ENCODE measurements around the gene C10orf67. TPM values are rescaled to one million over a fixed set of nuclear protein-coding genes. Genes with fewer than 3 reads are reported as not detected.
A peak's percentile ranks its signal among the peaks of the same experiment; 100 is the strongest.
"Not testable (repeated sequence)": the region's sequence is repeated elsewhere in the genome, so short reads cannot be mapped to it uniquely, and the experiment has no call there.

The C10orf67 gene
- total RNA-seq, 2 experiments from 2014 or later: 0.07 to 0.31 TPM

DNA sequence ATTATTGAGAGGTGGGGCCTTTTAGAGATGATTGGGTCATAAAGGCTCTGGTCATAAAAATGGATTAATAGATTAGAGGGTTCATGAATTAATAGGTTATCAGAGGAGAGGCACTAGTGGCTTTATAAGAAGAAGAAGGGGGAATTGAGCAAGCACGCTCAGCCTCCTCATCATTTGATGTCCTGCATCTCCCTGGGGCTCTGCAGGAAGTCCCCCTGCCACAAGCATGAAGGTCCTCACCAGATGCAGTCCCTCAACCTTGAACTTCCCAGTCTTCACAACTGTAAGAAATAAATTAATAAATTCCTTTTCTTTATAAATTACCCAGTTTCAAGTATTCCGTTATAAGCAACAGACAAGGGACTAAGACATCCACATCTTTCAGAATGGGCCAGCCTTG is 17.1 kb upstream of the C10orf67 start:
- DNase-seq: no peak
- peaks cover 50% of the 10 kb centered on the region for H3K4me1 Mint-ChIP-seq (ENCODE audit: low read depth)
- no peak overlapping the region for H3K4me3 Mint-ChIP-seq
- intact Hi-C loops (cut with micrococcal nuclease): loop anchor here (10.0 kb wide), 1 partner anchor 1103 kb away; no protein-coding TSS in a partner anchor
- no peaks in the 10 kb centered on the region for H3K9me3 Mint-ChIP-seq
- POLR2A ChIA-PET: no interaction called here
- peaks cover 3% of the 10 kb centered on the region for H3K27me3 Mint-ChIP-seq
- CTCF ChIA-PET: interaction anchor here (0.8 to 0.9 kb wide), 2 partner anchors 22 to 47 kb away, joined by 3 read pairs; no protein-coding TSS in a partner anchor
- H3K27ac Mint-ChIP-seq: no peak overlapping the region
- no peaks in the 10 kb centered on the region for H3K36me3 Mint-ChIP-seq

DNA sequence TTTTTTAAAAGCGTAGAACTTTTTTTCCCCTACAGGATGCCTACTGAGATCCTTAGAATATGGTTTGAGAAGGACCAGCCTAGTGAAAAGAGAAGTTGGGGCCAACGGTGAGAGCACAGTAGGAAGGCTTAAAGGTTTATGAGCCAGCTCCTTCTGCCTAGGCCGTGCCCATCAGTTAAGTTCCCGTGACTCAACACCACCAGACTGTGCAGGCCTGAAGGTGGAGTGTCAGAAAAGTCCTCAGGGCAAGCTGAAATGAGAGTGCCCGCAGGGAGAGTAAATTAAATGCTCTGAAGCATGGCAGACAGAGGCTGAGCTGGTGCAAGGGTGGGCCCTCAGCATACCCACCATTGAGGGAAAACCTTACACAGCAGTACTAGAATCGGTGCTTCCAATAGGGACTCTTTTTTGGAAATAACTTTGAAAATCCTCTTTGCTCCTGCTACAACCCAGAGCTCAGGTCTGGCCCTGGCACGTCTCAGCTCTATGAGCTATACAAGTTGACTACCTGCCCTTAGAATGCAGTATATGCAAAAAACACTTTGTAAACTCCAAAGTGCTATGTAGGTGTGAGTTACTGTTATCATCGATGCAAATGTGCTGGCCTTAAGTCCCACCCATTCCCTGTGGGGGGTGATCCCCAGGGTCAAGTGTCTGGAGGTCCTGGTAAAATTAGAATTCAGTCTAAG is 15.2 kb upstream of the C10orf67 start:
- ChIA-PET POLR2A (no interaction called here), CTCF (no interaction called here)
- Mint-ChIP-seq H3K36me3 (no peaks in the 10 kb centered on the region), H3K27ac (no peak overlapping the region), H3K4me1 (ENCODE audit: low read depth) (peaks cover 35% of the 10 kb centered on the region), H3K27me3 (peaks cover 3% of the 10 kb centered on the region), H3K9me3 (no peaks in the 10 kb centered on the region), H3K4me3 (no peak overlapping the region)
- intact Hi-C loops (cut with micrococcal nuclease): loop anchor here (10.0 kb wide), 1 partner anchor 1105 kb away; no protein-coding TSS in a partner anchor
- DNase-seq: no peak

DNA sequence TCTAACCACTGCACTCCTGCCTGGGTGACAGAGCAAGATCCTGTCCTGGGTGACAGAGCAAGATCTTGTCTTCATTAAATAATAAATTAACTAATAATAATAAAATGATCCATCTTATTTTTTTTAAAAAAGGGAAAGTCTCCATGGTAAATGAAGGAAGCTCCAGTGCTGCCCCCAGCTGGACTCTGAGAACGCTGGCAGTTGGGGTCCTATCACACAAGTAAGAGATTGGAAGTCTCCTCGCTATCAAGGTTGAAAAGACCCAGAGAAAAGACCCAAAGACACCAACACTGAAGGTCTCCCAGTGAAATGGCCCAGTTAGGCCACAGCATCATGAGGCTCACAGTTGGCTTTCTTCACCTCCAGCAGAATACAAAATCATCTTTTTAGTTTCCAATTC is 13.8 kb upstream of the C10orf67 start:
- no peaks in the 10 kb centered on the region for H3K9me3 Mint-ChIP-seq
- no peaks in the 10 kb centered on the region for H3K36me3 Mint-ChIP-seq
- no peak overlapping the region for H3K4me3 Mint-ChIP-seq
- H3K27me3 Mint-ChIP-seq: peaks cover 3% of the 10 kb centered on the region
- H3K4me1 Mint-ChIP-seq (ENCODE audit: low read depth): peaks cover 20% of the 10 kb centered on the region
- POLR2A ChIA-PET: no interaction called here
- H3K27ac Mint-ChIP-seq: no peak overlapping the region
- intact Hi-C loops (cut with micrococcal nuclease): no loop called here
- no peak for DNase-seq
- CTCF ChIA-PET: no interaction called here

DNA sequence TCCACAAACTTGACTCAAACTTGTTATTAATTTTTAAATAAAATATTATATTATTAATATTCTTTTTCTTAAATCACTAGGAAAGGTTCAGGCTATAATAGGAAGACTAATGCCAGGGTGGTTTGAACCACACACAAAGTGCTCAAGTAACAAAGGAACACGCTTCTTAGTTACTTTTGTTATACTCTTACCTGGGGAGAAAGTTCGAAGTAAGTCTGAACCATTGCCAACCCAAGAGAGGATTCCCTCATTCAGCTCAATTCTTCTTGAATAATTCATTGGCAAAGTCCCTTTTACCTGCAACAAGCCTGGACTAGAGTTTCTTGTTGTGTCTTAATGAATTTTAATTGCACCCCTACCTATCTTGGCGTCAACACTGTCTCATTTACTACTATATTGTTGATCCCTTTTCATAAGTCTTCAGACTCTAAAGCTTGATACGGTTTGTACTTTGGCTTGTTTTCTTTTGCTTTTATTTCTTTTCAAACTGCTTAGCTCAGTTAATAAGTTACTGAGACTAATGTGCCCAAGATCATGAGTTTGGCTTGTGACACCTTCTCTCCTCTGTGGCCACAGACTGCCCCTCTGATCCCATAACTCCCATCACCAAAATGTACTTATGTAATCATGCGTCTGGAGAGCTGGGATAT is 10.2 kb upstream of the C10orf67 start:
- Mint-ChIP-seq H3K27ac (no peak overlapping the region), H3K27me3 (no peaks in the 10 kb centered on the region), H3K9me3 (no peaks in the 10 kb centered on the region), H3K4me3 (no peak overlapping the region), H3K36me3 (no peaks in the 10 kb centered on the region), H3K4me1 (ENCODE audit: low read depth) (no peaks in the 10 kb centered on the region)
- intact Hi-C loops (cut with micrococcal nuclease): no loop called here
- ChIA-PET POLR2A (no interaction called here), CTCF (no interaction called here)
- no peak for DNase-seq

DNA sequence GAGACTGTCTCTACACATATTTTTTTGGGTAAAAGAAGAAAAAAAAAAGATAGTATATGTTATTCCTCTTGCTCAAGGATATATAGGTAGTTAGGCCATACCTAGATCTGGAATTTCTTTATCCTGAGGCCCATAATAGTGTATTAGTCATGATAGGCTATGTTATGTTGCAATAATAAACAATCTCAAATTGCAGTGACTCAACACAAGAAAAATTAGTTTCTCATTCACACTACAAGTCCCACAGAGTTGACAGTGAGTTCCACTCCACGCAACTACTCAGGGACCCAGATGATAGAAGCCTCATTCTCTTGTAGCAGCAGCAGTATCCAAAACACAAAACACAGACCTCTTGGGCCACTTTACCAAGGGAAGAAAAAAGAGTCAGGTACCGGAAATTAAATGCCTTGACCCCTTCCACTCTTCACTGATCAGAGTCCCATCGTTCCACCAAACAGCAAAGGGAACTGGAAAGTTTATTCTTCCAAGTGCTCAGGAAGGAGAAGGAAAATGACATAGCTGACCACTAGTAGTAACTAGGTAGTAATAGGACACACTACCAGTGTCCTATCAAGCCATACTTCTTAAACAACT is 7.4 kb upstream of the C10orf67 start:
- no peaks in the 10 kb centered on the region for H3K36me3 Mint-ChIP-seq
- H3K27ac Mint-ChIP-seq: no peak overlapping the region
- intact Hi-C loops (cut with micrococcal nuclease): no loop called here
- POLR2A ChIA-PET: interaction anchor here (0.6 kb wide), 1 partner anchor 11 kb away, joined by 3 read pairs; no protein-coding TSS in a partner anchor
- DNase-seq: no peak
- H3K4me3 Mint-ChIP-seq: no peak overlapping the region
- CTCF ChIA-PET: no interaction called here
- no peaks in the 10 kb centered on the region for H3K4me1 Mint-ChIP-seq (ENCODE audit: low read depth)
- no peaks in the 10 kb centered on the region for H3K9me3 Mint-ChIP-seq
- H3K27me3 Mint-ChIP-seq: no peaks in the 10 kb centered on the region

DNA sequence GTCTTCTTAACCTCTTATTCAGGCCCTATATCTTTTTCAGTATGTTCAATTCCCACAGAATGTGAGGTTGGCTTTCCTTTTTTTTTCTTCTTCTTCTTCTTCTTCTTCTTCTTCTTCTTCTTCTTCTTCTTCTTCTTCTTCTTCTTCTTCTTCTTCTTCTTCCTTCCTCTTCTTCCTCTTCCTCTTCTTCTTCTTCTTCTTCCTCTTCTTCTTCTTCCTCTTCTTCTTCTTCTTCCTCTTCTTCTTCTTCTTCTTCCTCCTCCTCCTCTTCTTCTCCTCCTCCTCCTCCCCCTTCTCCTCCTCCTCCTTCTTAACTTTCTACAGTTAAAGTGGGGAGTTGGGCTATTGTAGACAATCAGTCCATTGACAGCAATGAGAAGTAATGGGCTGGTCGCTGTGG is 6.1 kb upstream of the C10orf67 start:
- H3K4me1 Mint-ChIP-seq (ENCODE audit: low read depth); DNase-seq; H3K4me3 Mint-ChIP-seq; CTCF ChIA-PET; H3K27me3 Mint-ChIP-seq; H3K27ac Mint-ChIP-seq; H3K9me3 Mint-ChIP-seq; intact Hi-C loops (cut with micrococcal nuclease); H3K36me3 Mint-ChIP-seq: not testable (repeated sequence)
- POLR2A ChIA-PET: interaction anchor here (0.6 kb wide), 1 partner anchor 47 kb away, joined by 3 read pairs; no protein-coding TSS in a partner anchor

DNA sequence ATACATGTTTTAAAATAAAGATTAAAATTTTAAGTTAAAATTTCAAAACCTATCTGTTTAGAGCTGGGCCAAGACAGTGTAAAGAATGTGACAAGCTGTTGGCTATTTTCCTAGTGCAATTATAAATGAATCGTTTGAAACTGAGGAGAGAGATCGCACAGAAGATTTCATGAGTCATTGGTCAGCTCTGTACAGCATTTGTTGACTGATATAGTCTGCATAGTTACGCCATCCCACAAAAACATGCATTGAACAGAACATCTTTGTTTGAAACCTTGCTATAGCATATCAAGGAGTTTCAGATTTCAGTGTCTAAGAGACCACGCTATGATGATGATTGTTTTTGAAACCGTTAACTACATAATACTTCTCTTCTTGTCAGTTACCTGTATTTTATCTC is 1.3 kb upstream of the C10orf67 start:
- H3K4me1 Mint-ChIP-seq (ENCODE audit: low read depth): peaks cover 23% of the 10 kb centered on the region
- H3K27ac Mint-ChIP-seq: no peak overlapping the region
- H3K27me3 Mint-ChIP-seq: no peaks in the 10 kb centered on the region
- intact Hi-C loops (cut with micrococcal nuclease): no loop called here
- no peaks in the 10 kb centered on the region for H3K36me3 Mint-ChIP-seq
- no peak overlapping the region for H3K4me3 Mint-ChIP-seq
- no peaks in the 10 kb centered on the region for H3K9me3 Mint-ChIP-seq
- POLR2A ChIA-PET: interaction anchor here (1.0 kb wide), 1 partner anchor 13 kb away, joined by 4 read pairs; no protein-coding TSS in a partner anchor
- CTCF ChIA-PET: no interaction called here
- no peak for DNase-seq

DNA sequence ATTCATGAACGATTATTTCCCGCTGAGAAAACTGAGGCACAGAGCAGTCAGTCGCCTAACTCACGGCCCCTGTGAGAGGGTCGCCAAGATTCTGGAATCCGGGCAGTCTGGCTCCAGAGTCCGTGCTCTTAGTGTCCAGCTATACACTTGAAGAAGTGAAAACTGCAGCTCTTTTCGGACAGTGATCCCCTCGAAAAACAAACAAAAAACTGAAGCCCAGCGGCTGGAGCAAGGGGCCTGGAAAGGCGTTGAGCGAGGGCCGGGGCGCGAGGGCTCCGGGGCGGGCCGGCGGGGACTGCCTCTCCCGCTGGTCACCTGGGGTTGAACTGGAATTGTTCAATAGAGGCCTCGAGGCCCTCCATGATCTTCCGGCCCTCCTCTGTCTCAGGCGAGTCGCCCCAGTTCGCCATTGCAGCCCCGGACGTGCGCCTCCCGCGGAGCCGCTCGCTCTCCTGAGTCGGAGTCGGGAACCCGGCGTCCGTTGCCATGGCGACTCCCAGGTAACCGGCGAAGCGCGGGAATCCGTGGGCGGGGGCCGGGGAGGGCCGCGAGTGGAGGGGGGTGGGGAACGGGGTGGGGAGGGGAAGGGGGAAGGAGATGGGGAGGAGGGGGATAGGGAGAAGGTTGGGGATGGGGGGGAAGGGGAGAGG is 881 bp downstream of the C10orf67 start:
- H3K36me3 Mint-ChIP-seq: no peaks in the 10 kb centered on the region
- peak; percentile 75 for DNase-seq
- no peaks in the 10 kb centered on the region for H3K9me3 Mint-ChIP-seq
- ChIA-PET CTCF (no interaction called here), POLR2A (no interaction called here)
- peaks cover 40% of the 10 kb centered on the region for H3K4me1 Mint-ChIP-seq (ENCODE audit: low read depth)
- H3K4me3 Mint-ChIP-seq: peak overlapping the region; percentile 79
- intact Hi-C loops (cut with micrococcal nuclease): no loop called here
- no peak overlapping the region for H3K27ac Mint-ChIP-seq
- no peaks in the 10 kb centered on the region for H3K27me3 Mint-ChIP-seq

DNA sequence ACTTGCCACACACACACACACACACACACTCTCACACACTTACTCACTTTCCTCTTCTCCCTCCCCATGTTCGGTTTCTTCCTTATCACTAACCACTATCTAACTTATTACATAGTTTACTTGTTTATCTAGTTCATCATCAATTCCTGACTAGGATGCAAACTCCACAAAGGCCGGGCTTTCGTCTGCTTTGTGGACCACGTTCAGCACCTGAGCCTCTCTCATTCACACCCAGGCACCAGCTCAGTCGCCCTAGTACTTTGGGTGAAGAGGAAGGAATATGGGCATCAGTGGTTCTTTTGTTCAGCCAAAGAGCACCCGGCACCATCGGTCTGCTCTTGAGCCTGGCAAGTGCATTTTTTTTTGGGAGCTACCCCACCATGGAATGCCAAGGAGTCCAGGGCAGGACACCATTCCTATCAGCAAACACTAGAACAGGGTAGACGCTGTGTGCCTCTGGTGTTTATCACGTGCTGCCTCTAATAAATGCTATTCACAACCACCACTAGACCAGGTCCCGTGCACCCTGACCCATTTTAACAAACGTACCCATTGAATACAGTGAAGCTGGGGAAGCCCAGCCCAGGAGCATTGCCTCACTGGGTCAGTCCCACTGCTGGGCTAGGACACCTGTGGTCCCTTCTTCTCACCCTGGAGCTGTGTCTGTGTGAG is 2.2 kb downstream of the C10orf67 start:
- CTCF ChIA-PET: no interaction called here
- H3K27ac Mint-ChIP-seq: no peak overlapping the region
- H3K27me3 Mint-ChIP-seq: no peaks in the 10 kb centered on the region
- POLR2A ChIA-PET: interaction anchor here (1.9 kb wide), 1 partner anchor 26 kb away, joined by 8 read pairs; no protein-coding TSS in a partner anchor
- H3K4me3 Mint-ChIP-seq: no peak overlapping the region
- intact Hi-C loops (cut with micrococcal nuclease): no loop called here
- peaks cover 51% of the 10 kb centered on the region for H3K4me1 Mint-ChIP-seq (ENCODE audit: low read depth)
- H3K36me3 Mint-ChIP-seq: no peaks in the 10 kb centered on the region
- H3K9me3 Mint-ChIP-seq: no peaks in the 10 kb centered on the region
- DNase-seq: no peak

DNA sequence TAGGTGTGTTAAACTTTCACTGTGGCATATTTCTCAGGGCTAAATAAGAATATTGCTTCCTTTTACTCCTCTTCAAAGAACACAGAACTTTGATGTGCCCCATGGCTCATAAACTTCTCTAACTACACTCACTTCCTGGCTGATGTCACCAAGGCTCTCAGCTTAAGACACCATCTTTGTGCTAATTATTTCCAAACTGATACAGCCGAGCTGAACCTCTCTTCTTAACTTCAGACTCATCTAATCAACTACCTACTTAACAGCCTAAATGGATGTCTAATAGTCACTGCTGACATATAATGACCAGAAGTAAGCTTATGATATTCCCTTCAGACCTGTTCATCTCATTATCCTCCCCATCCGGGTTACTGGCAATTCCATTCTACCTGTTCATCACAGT is 3.6 kb downstream of the C10orf67 start:
- Mint-ChIP-seq H3K4me1 (ENCODE audit: low read depth) (peaks cover 60% of the 10 kb centered on the region), H3K27me3 (no peaks in the 10 kb centered on the region), H3K9me3 (no peaks in the 10 kb centered on the region), H3K27ac (peak overlapping the region; percentile 28), H3K4me3 (no peak overlapping the region), H3K36me3 (no peaks in the 10 kb centered on the region)
- ChIA-PET CTCF (interaction anchor here (1.2 to 1.6 kb wide), 2 partner anchors 9 to 23 kb away, joined by 3 to 4 read pairs; no protein-coding TSS in a partner anchor), POLR2A (interaction anchor here (0.8 to 1.9 kb wide), 2 partner anchors 27 to 106 kb away, joined by 3 to 8 read pairs; no protein-coding TSS in a partner anchor)
- DNase-seq: no peak
- intact Hi-C loops (cut with micrococcal nuclease): loop anchor here (1.0 kb wide), 1 partner anchor 22 kb away; no protein-coding TSS in a partner anchor

DNA sequence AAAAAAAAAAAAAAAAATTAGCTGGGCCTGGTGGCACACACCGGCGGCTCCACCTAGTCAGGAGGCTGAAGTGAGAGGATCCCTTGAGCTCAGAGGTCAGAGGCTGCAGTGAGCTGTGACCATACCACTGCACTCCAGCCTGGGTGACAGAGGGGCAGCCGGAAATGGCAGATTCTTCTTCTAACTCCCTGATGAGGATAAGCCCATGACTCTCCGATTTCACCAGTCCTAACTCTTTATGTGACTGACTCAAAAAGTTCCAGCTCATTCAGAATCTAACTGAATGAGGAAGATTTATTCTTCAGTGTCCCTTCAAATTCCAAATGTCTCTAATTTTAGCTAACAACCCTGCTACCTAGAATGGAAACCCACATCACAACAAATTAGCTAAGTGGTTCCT is 4.2 kb downstream of the C10orf67 start:
- peak overlapping the region; percentile 55 for H3K27ac Mint-ChIP-seq
- POLR2A ChIA-PET: interaction anchor here (1.8 kb wide), 1 partner anchor 101 kb away, joined by 4 read pairs; no protein-coding TSS in a partner anchor
- no peaks in the 10 kb centered on the region for H3K9me3 Mint-ChIP-seq
- CTCF ChIA-PET: interaction anchor here (1.2 to 1.6 kb wide), 3 partner anchors 8 to 24 kb away, joined by 3 to 4 read pairs (median 3); no protein-coding TSS in a partner anchor
- no peak for DNase-seq
- H3K27me3 Mint-ChIP-seq: no peaks in the 10 kb centered on the region
- peaks cover 66% of the 10 kb centered on the region for H3K4me1 Mint-ChIP-seq (ENCODE audit: low read depth)
- no peak overlapping the region for H3K4me3 Mint-ChIP-seq
- intact Hi-C loops (cut with micrococcal nuclease): no loop called here
- no peaks in the 10 kb centered on the region for H3K36me3 Mint-ChIP-seq

All from activated CD4-positive, alpha-beta memory T cell treated with anti-CD3 and anti-CD28 coated beads for 36 hours (primary cell).